Raji (cell line): ENCODE data around the gene CALM3.

Experiments
- POLR2A ChIP-seq: IDR thresholded peaks from 2 replicates; pipeline ENCODE4 v1.6.1; 2011; ENCODE audit warnings: low read depth, low read length, control low read depth; ENCODE audit not compliant: insufficient read depth

Gene CALM3

GRCh38 chr19:46608178-46608577 is 7.0 kb downstream of the CALM3 start:
- TF ChIP-seq POLR2A, result no peak

GRCh38 chr19:46608581-46609345 is 7.6 kb downstream of the CALM3 start:
- no peak for TF ChIP-seq POLR2A

- TF ChIP-seq POLR2A, result no peak
Observed at GRCh38 chr19:46609511-46610412, 8.6 kb downstream of the CALM3 start.

- TF ChIP-seq POLR2A, result no peak
Observed at GRCh38 chr19:46610413-46610775, 9.3 kb downstream of the CALM3 start.

- TF ChIP-seq POLR2A, result no peak
Observed at GRCh38 chr19:46610851-46611770, 10.0 kb downstream of the CALM3 start.

GRCh38 chr19:46611776-46612175 is 10.6 kb downstream of the CALM3 start:
- no peak for TF ChIP-seq POLR2A

- no peak for TF ChIP-seq POLR2A
Observed at GRCh38 chr19:46613525-46613924, 12.4 kb downstream of the CALM3 start.

GRCh38 chr19:46614114-46614722 is 13.1 kb downstream of the CALM3 start:
- TF ChIP-seq POLR2A, result no peak

- no peak for TF ChIP-seq POLR2A
Observed at GRCh38 chr19:46615966-46616365, 14.8 kb downstream of the CALM3 start.

GRCh38 chr19:46616631-46617322 is 15.6 kb downstream of the CALM3 start:
- TF ChIP-seq POLR2A, result no peak

GRCh38 chr19:46617601-46618000 is 16.5 kb downstream of the CALM3 start:
- no peak for TF ChIP-seq POLR2A

GRCh38 chr19:46618670-46619231 is 17.6 kb downstream of the CALM3 start:
- no peak for TF ChIP-seq POLR2A

- TF ChIP-seq POLR2A, result no peak
Observed at GRCh38 chr19:46620267-46620666, 19.1 kb downstream of the CALM3 start.

- TF ChIP-seq POLR2A, result no peak
Observed at GRCh38 chr19:46620716-46621115, 19.6 kb downstream of the CALM3 start.
